HepG2 (cell line): ENCODE results near the gene AADAT. TPM values are rescaled to one million over a fixed set of nuclear protein-coding genes. Genes with fewer than 3 reads are reported as not detected.

Experiments
- ARID5B ChIP-seq: IDR thresholded peaks from 2 replicates; pipeline ENCODE4 v1.4.0; 2020; ENCODE audit warnings: mild to moderate bottlenecking, missing genetic modification reagents
- HMGXB3 ChIP-seq: sonication (generic); formaldehyde crosslinking; IDR thresholded peaks from 2 replicates; pipeline ENCODE4 v1.4.0; 2020; ENCODE audit warnings: missing genetic modification reagents, borderline replicate concordance
- ISX ChIP-seq: sonication (generic); formaldehyde crosslinking; conservative IDR thresholded peaks from 2 replicates; pipeline ENCODE4 v1.5.0; 2020; ENCODE audit warnings: missing genetic modification reagents
- MEIS1 ChIP-seq: sonication (generic); formaldehyde crosslinking; IDR thresholded peaks from 2 replicates; pipeline ENCODE4 v1.9.0; 2021; ENCODE audit warnings: mild to moderate bottlenecking, missing genetic modification reagents, moderate library complexity, borderline replicate concordance
- SOX5 ChIP-seq: IDR thresholded peaks from 2 replicates; pipeline ENCODE4 v1.6.1; 2016; ENCODE audit warnings: borderline replicate concordance
- ZNF468 ChIP-seq: sonication (generic); formaldehyde crosslinking; IDR thresholded peaks from 2 replicates; pipeline ENCODE4 v1.8.0; 2022; ENCODE audit warnings: mild to moderate bottlenecking, moderate library complexity, missing genetic modification reagents
- ZSCAN31 ChIP-seq: sonication (generic); formaldehyde crosslinking; IDR thresholded peaks from 2 replicates; pipeline ENCODE4 v1.5.0; 2020; ENCODE audit warnings: low read depth, mild to moderate bottlenecking, missing genetic modification reagents
- ZXDC ChIP-seq: sonication (generic); formaldehyde crosslinking; IDR thresholded peaks from 2 replicates; pipeline ENCODE4 v1.5.0; 2020; ENCODE audit warnings: mild to moderate bottlenecking, missing genetic modification reagents
- polyA plus RNA-seq, 8 experiments: library from polyadenylated mRNA; depleted of rRNA in 3 of 8; stranded (reverse) in 7 of 8; unstranded in 1 of 8; fragments of >200 nt; fragmentation: Illumina TruSeq in 4 of 8; extraction: Trizol in 4 of 8; gene quantifications; 2 replicates each; pipeline versions ENCODE4 v1.2.1 to v1.2.3, GENCODE V29; 2011 to 2016; ENCODE audit warnings: low read depth in 4 of 8, missing spikeins in 1 of 8, mixed read lengths in 1 of 8; ENCODE audit not compliant: insufficient read depth in 1 of 8
- total RNA-seq, 5 experiments: library from RNA; depleted of rRNA; stranded (reverse); fragments of >200 nt; fragmentation: Illumina TruSeq; extraction: Trizol; gene quantifications; 2 replicates each; pipeline ENCODE4 v1.2.3, GENCODE V29; 2016; ENCODE audit warnings: low read depth in 1 of 5

Gene AADAT
- total and polyA plus RNA-seq, 2 of the 13 experiments (the other 11 are each of a cell fraction or from before 2014, with no cell fraction given) = 6.1 to 9.1 TPM

GRCh38 chr4:170030121-170030520 is 59.6 kb downstream of the AADAT start (continued):
- no peak for TF ChIP-seq ARID5B (CRISPR knock-in tag)
- TF ChIP-seq HMGXB3 (CRISPR knock-in tag) = no peak
- no peak for TF ChIP-seq SOX5
- no peak for TF ChIP-seq MEIS1 (CRISPR knock-in tag)
- TF ChIP-seq ZNF468 (CRISPR knock-in tag) = no peak
- no peak for TF ChIP-seq ZSCAN31
- no peak for TF ChIP-seq ZXDC
- TF ChIP-seq ISX (CRISPR knock-in tag) = no peak
